Measurements from ENCODE around the gene ARHGAP15.

DNA sequence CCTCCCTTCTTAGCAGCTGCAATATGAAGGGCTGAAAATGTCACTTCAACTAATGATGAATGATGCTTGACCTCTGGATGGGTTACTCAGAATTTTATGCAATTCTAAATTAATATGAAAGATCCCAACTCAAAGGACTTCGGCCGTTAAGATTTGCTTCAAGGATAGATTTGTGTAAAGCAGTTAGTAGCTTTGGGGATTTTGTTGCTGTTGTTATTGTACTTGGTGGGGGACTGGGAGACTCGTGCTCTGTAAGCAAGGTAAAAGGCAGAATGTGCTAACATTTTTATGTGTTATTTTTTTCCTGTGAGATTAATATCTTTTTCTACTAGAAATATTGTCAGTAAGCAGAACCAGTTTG lies 478.8 kb downstream of the ARHGAP15 start:
- TF ChIP-seq CTCF (IDR thresholded peaks at IDR 0.05; ENCODE audit: low read length): no peak
- TF ChIP-seq EZH2 (optimal IDR thresholded peaks at IDR 0.05; ENCODE audit: low read depth, low read length): no peak
- no peak for TF ChIP-seq EZH2phosphoT487 (IDR thresholded peaks at IDR 0.05; ENCODE audit: low read length)

All from MM.1S (cell line).